K562 treated with DMSO at 1 percent for 4 hours (cell line): Measurements from ENCODE around the gene MTMR8. TPM values are rescaled to one million over a fixed set of nuclear protein-coding genes. Genes with fewer than 3 reads are reported as not detected.

Experiments
- total RNA-seq: library from RNA; unstranded; fragments of 300-600 nt; gene quantifications from 2 replicates; pipeline ENCODE4 v1.2.3, GENCODE V29; 2022; ENCODE audit not compliant: insufficient read depth

MTMR8 gene
- 1.9 and 3.3 TPM in 2 replicates for total RNA-seq

DNA sequence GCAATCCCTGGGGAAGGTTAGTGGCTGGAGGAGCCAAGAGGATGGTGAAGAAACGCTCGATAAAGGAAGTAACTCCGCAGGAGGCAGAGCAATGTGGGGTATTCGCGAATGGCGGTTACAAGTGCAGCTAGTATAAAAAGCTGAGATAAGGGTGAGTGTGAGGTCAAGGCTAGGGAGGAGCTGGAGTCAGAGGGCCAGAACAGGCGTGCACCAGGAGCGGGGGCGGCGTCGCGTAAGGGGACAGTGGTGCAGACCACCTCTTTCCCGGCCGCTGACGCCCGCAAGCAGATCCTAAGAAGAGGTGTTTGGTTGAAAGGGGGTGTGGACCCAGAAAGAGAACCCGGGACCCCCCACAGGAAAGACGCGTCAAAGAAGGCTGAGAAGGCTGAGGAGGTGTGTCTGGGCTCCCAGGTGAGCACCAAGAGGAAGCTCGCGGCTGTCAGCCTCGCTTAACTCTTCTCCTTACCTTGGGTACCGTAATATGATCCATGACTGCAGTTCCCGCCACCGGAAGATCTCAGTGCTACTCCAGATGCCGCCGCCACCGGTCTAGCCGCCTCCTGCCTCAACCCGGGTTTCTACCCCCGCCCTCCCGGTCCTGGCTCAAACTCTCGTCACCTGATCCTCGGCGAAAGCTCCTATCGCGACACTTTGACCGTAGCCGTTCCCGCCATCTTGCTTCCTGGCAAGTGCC, at the start of gene MTMR8:
TSS of gene MTMR8 (minus strand) at position 579 of the 694 bp plus-strand sequence. CDS start at position 490, 89 bp downstream.

DNA sequence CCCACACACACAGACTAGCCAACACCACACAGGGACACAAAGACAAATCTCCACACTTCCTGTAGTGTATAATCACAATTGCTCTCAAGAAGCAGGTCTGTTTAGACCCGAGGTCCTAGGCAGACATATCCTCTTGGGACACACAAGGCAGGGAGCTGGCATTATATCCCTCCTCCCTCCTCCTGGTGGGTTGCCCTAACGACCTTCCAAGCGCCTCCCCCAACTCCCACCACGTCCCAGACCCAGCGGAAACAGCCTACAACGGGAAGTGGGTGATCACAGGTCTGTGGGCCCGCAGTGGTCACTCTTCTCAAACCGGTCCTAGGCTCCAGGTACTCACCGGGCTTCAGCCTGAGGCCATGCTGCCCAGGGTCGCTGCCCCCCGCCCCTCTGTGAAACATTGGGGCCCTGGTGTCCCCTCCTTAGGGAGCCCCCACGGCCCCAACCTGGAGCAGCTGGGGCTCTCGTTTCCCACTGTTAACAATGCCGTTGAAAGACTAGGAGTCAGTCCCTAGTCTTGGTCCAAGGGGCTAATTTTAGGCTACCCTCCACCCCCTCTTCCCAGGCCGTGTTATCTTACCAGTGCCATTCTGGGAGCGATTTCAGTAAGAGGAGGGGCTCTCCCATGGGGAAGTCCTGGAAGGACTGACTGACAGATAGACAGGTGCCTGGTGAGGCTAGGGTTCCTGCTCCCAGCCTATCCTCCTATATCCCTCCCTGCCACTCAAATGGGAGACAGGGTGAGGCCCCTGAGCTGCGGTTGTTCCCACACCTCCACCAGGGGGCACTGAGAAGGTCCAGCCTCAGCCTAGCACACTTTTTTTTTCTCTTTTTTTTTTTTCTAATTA, 164.9 kb downstream of the MTMR8 start, which contains the start of gene ASB12:
TSS of gene ASB12 (minus strand) at position 485 of the 848 bp plus-strand sequence. CDS start 4,957 bp downstream, outside the sequence.

Other genes starting within 250 kb of the MTMR8 start
- 0.43 and 0.46 TPM in 2 replicates for gene AMER1, start 189.7 kb downstream of the MTMR8 start, total RNA-seq
- 0.57 and 1.6 TPM in 2 replicates for gene ASB12, start 164.8 kb downstream of the MTMR8 start, total RNA-seq